Measurements from ENCODE around the gene NCR2. TPM values are rescaled to one million over a fixed set of nuclear protein-coding genes. Genes with fewer than 3 reads are reported as not detected.

The NCR2 gene
- total RNA-seq, 1 experiment from 2014 or later, result not detected

- no peak overlapping the region for H3K4me2 ChIP-seq (ENCODE audit: low read length)
- ATAC-seq (no peak), DNase-seq (ENCODE audit: low read depth, low spot score) (no peak)
- H3K9ac ChIP-seq (ENCODE audit: low read length), result no peak overlapping the region
- no peak overlapping the region for H3K27ac ChIP-seq (ENCODE audit: low read depth, low read length)
- H3K4me3 ChIP-seq (replicated peaks in 1 of 2; ENCODE audit: low read depth in 1 of 2, low read length in 2 of 2), result no peak overlapping the region
- RAD21 ChIA-PET (ENCODE audit: low non-redundant PET in 1 of 2, low total read pairs in 2 of 2, uncharacterized antibody in 2 of 2, unreplicated experiment in 2 of 2), result no interaction called here
- no peaks in the 10 kb centered on the region for H4K20me1 ChIP-seq (ENCODE audit: insufficient read depth)
- TF ChIP-seq EZH2 (IDR thresholded peaks at IDR 0.05) (no peak), MAX (IDR thresholded peaks at IDR 0.05) (no peak), TCF7L2 (IDR thresholded peaks at IDR 0.05; ENCODE audit: borderline replicate concordance, extremely low read depth, insufficient read depth, insufficient read length) (no peak), EZH2phosphoT487 (IDR thresholded peaks at IDR 0.05; ENCODE audit: borderline replicate concordance) (no peak), REST (IDR thresholded peaks at IDR 0.05; ENCODE audit: low read depth) (no peak), ZFX (IDR thresholded peaks at IDR 0.05) (no peak), EGR1 (IDR thresholded peaks at IDR 0.05; ENCODE audit: low read depth) (no peak), CEBPB (IDR thresholded peaks at IDR 0.05; ENCODE audit: low read depth) (no peak), ATF3 (IDR thresholded peaks at IDR 0.05) (no peak), SRF (IDR thresholded peaks at IDR 0.05; ENCODE audit: low read depth) (no peak), POLR2A (IDR thresholded peaks at IDR 0.05; ENCODE audit: borderline replicate concordance, extremely low read depth, insufficient read depth, insufficient read length) (no peak), CTCF (IDR thresholded peaks at IDR 0.05 in 2 of 3, conservative IDR thresholded peaks at IDR 0.05 in 1 of 3; ENCODE audit: borderline replicate concordance in 1 of 3, insufficient read depth in 1 of 3, low read depth in 2 of 3, low read length in 2 of 3) (no peak)
- no peak overlapping the region for H2AFZ ChIP-seq (ENCODE audit: low read depth, low read length, poor library complexity, severe bottlenecking)
- no peaks in the 10 kb centered on the region for H3K9me2 ChIP-seq (ENCODE audit: insufficient read depth)
- no peaks in the 10 kb centered on the region for H3K4me1 ChIP-seq (ENCODE audit: control insufficient read depth in 1 of 2, insufficient read depth in 2 of 2, low read length in 2 of 2)
- no peaks in the 10 kb centered on the region for H3K79me2 ChIP-seq (ENCODE audit: insufficient read depth, low read length)
- POLR2A ChIA-PET, result no interaction called here
- no peaks in the 10 kb centered on the region for H3K36me3 ChIP-seq (ENCODE audit: control insufficient read depth in 1 of 2, insufficient read depth in 2 of 2, low read length in 2 of 2)
- no peaks in the 10 kb centered on the region for H3K9me3 ChIP-seq (ENCODE audit: control insufficient read depth in 1 of 2, insufficient read depth in 1 of 2, low read depth in 1 of 2, low read length in 2 of 2)
- intact Hi-C loops (cut with micrococcal nuclease), result no loop called here
- no TSS peak for BruUV-seq (replicated peaks)
- CTCF ChIA-PET, result no interaction called here
- H3K27me3 ChIP-seq (ENCODE audit: insufficient read depth, low read length), result peaks cover 52% of the 10 kb centered on the region
Observed at GRCh38 chr6:41326092-41326491, 9.3 kb upstream of the NCR2 start.
